Measurements from ENCODE around the gene GABRB3. TPM values are rescaled to one million over a fixed set of nuclear protein-coding genes. Genes with fewer than 3 reads are reported as not detected.
"Not testable (repeated sequence)": the region's sequence is repeated elsewhere in the genome, so short reads cannot be mapped to it uniquely, and the experiment has no call there.

The GABRB3 gene
- total and polyA plus RNA-seq, 4 donors: 0.09 to 1.2 (median 0.50) TPM

DNA sequence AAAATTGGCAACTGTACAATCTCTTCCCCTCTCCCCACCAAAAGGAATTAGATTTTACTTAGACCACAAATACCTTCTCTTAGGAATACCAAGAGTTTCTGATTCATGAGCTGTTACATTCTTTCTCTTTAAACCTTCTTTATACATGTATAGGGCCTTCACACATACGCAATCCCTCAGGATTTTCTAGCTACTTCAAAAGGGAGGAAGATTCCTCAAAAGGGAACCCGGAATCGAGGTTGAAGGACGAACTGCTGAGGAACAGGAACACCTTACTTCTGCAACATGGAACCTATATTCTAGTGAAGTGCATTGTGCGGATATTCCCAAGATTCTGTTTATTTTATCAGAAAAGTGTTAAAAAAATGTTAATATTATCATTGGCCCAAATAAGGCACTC, 52.3 kb downstream of the GABRB3 start (continued):
- TF ChIP-seq, protein P1, sequence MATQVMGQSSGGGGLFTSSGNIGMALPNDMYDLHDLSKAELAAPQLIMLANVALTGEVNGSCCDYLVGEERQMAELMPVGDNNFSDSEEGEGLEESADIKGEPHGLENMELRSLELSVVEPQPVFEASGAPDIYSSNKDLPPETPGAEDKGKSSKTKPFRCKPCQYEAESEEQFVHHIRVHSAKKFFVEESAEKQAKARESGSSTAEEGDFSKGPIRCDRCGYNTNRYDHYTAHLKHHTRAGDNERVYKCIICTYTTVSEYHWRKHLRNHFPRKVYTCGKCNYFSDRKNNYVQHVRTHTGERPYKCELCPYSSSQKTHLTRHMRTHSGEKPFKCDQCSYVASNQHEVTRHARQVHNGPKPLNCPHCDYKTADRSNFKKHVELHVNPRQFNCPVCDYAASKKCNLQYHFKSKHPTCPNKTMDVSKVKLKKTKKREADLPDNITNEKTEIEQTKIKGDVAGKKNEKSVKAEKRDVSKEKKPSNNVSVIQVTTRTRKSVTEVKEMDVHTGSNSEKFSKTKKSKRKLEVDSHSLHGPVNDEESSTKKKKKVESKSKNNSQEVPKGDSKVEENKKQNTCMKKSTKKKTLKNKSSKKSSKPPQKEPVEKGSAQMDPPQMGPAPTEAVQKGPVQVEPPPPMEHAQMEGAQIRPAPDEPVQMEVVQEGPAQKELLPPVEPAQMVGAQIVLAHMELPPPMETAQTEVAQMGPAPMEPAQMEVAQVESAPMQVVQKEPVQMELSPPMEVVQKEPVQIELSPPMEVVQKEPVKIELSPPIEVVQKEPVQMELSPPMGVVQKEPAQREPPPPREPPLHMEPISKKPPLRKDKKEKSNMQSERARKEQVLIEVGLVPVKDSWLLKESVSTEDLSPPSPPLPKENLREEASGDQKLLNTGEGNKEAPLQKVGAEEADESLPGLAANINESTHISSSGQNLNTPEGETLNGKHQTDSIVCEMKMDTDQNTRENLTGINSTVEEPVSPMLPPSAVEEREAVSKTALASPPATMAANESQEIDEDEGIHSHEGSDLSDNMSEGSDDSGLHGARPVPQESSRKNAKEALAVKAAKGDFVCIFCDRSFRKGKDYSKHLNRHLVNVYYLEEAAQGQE (IDR thresholded peaks at IDR 0.05): no peak
- TF ChIP-seq TAF1 (conservative IDR thresholded peaks at IDR 0.05) (no peak), HNF4A (conservative IDR thresholded peaks at IDR 0.05) (no peak), FOXA2 (IDR thresholded peaks at IDR 0.05) (no peak), JUND (IDR thresholded peaks at IDR 0.05) (no peak), RXRA (IDR thresholded peaks at IDR 0.05) (no peak), ATF3 (IDR thresholded peaks at IDR 0.05) (no peak), FOXA1 (IDR thresholded peaks at IDR 0.05) (no peak)
- TF ChIP-seq, protein P2, sequence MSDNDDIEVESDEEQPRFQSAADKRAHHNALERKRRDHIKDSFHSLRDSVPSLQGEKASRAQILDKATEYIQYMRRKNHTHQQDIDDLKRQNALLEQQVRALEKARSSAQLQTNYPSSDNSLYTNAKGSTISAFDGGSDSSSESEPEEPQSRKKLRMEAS (IDR thresholded peaks at IDR 0.05): no peak

DNA sequence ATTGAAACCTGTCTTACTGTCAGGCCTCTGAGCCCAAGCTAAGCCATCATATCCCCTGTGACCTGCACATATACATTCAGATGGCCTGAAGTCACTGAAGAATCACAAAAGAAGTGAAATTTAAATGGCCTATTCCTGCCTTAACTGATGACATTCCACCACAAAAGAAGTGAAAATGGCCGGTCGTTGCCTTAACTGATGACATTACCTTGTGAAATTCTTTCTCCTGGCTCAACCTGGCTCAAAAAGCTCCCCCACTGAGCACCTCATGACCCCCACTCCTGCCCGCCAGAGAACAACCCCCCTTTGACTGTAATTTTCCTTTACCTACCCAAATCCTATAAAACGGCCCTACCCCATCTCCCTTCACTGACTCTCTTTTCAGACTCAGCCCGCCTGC, 53.0 kb downstream of the GABRB3 start:
- WGBS: 28% methylated on average over 5 of the region's 5 CpGs
- DNase-seq (ENCODE audit: low spot score); H3K9me3 ChIP-seq (ENCODE audit: control insufficient read depth in 4 of 4, low read length in 3 of 4); H3K27ac ChIP-seq (ENCODE audit: low read depth in 1 of 2, low read length in 2 of 2); H3K27me3 ChIP-seq (ENCODE audit: control insufficient read depth in 4 of 4, insufficient read depth in 4 of 4, low read length in 3 of 4); H3K36me3 ChIP-seq (ENCODE audit: control insufficient read depth in 4 of 4, insufficient read depth in 3 of 4, low read depth in 1 of 4, low read length in 3 of 4); H3K4me1 ChIP-seq (ENCODE audit: control insufficient read depth in 4 of 4, insufficient read depth in 4 of 4, low read length in 3 of 4); H3K4me3 ChIP-seq (ENCODE audit: low read depth in 1 of 3, low read length in 3 of 3); H3K9ac ChIP-seq (ENCODE audit: low read depth in 1 of 2, low read length in 2 of 2): not testable (repeated sequence)

DNA sequence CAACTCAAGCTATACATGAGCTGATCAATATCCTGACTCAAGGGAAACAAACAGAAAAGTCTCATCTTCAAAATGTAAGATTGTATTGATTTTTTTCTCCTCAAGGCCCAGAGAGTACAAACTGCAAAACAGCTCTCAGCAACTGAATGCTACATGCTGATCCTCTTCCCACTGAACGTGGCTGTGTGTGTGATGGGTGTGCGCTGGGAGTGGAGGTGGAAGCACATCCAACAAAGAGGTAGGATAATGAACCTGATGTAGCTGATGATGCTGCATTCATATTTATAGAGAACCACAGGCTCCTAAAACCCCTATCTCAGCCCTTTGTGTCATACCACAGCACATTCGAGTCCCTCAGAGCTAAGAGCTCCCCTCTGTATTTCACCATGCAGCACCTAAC, 56.8 kb downstream of the GABRB3 start:
- WGBS: 74% methylated on average over 3 of the region's 3 CpGs
- Histone ChIP-seq H3K27ac (ENCODE audit: low read depth in 1 of 2, low read length in 2 of 2) (no peak overlapping the region), H3K4me1 (ENCODE audit: control insufficient read depth in 4 of 4, insufficient read depth in 4 of 4, low read length in 3 of 4) (no peaks in the 10 kb centered on the region), H3K9me3 (ENCODE audit: control insufficient read depth in 4 of 4, low read length in 3 of 4) (peaks cover 0 to 2% (median 0%) of the 10 kb centered on the region in 4 donors), H3K4me3 (ENCODE audit: low read depth in 1 of 3, low read length in 3 of 3) (no peak overlapping the region), H3K27me3 (ENCODE audit: control insufficient read depth in 4 of 4, insufficient read depth in 4 of 4, low read length in 3 of 4) (peaks cover 0 to 3% (median 0%) of the 10 kb centered on the region in 4 donors), H3K36me3 (ENCODE audit: control insufficient read depth in 4 of 4, insufficient read depth in 3 of 4, low read depth in 1 of 4, low read length in 3 of 4) (no peaks in the 10 kb centered on the region), H3K9ac (ENCODE audit: low read depth in 1 of 2, low read length in 2 of 2) (no peak overlapping the region)
- TF ChIP-seq JUND (IDR thresholded peaks at IDR 0.05) (no peak), YY1 (IDR thresholded peaks at IDR 0.05) (no peak)
- DNase-seq (ENCODE audit: low spot score): no peak

GRCh38 chr15:26713498-26713897, 59.4 kb downstream of the GABRB3 start:
- no peak overlapping the region for H3K9ac ChIP-seq (ENCODE audit: low read depth in 1 of 2, low read length in 2 of 2)
- H3K4me3 ChIP-seq (ENCODE audit: low read depth in 1 of 3, low read length in 3 of 3): no peak overlapping the region
- H3K9me3 ChIP-seq (ENCODE audit: control insufficient read depth in 4 of 4, low read length in 3 of 4): peaks cover 0 to 2% (median 0%) of the 10 kb centered on the region in 4 donors
- no peaks in the 10 kb centered on the region for H3K4me1 ChIP-seq (ENCODE audit: control insufficient read depth in 4 of 4, insufficient read depth in 4 of 4, low read length in 3 of 4)
- no peaks in the 10 kb centered on the region for H3K36me3 ChIP-seq (ENCODE audit: control insufficient read depth in 4 of 4, insufficient read depth in 3 of 4, low read depth in 1 of 4, low read length in 3 of 4)
- TF ChIP-seq, protein P3, sequence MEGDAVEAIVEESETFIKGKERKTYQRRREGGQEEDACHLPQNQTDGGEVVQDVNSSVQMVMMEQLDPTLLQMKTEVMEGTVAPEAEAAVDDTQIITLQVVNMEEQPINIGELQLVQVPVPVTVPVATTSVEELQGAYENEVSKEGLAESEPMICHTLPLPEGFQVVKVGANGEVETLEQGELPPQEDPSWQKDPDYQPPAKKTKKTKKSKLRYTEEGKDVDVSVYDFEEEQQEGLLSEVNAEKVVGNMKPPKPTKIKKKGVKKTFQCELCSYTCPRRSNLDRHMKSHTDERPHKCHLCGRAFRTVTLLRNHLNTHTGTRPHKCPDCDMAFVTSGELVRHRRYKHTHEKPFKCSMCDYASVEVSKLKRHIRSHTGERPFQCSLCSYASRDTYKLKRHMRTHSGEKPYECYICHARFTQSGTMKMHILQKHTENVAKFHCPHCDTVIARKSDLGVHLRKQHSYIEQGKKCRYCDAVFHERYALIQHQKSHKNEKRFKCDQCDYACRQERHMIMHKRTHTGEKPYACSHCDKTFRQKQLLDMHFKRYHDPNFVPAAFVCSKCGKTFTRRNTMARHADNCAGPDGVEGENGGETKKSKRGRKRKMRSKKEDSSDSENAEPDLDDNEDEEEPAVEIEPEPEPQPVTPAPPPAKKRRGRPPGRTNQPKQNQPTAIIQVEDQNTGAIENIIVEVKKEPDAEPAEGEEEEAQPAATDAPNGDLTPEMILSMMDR (IDR thresholded peaks at IDR 0.05; ENCODE audit: low read depth, low read length, missing input control): no peak
- TF ChIP-seq, protein P1 (IDR thresholded peaks at IDR 0.05): no peak
- TF ChIP-seq SP1 (IDR thresholded peaks at IDR 0.05): no peak
- TF ChIP-seq EGR1 (IDR thresholded peaks at IDR 0.05; ENCODE audit: low read depth in 2 of 2): no peak
- no peak overlapping the region for H3K27ac ChIP-seq (ENCODE audit: low read depth in 1 of 2, low read length in 2 of 2)
- DNase-seq (ENCODE audit: low spot score): no peak
- peaks cover 0 to 3% (median 0%) of the 10 kb centered on the region in 4 donors for H3K27me3 ChIP-seq (ENCODE audit: control insufficient read depth in 4 of 4, insufficient read depth in 4 of 4, low read length in 3 of 4)
- WGBS: 88% methylated on average over 5 of the region's 5 CpGs
